GM13976 (cell line): ENCODE results near the gene GALNT2.
A peak's percentile ranks its signal among the peaks of the same experiment; 100 is the strongest.

Source experiments
- DNase-seq: peaks from one replicate; pipeline ENCODE4 v3.0.0; 2012; ENCODE audit warnings: low spot score
- in situ Hi-C: fragments of 300-500 bp; cut with MboI; formaldehyde crosslinking; loops from one replicate; pipeline ENCODE4 v1.12.0; 2022; ENCODE audit warnings: low sequenced_read_pairs, mixed read lengths, inconsistent platforms; ENCODE audit not compliant: unreplicated experiment
- TF ChIP-seq, protein P1 (sequence below): IDR thresholded peaks from 2 replicates; pipeline ENCODE4 v1.5.1; 2012; ENCODE audit warnings: borderline replicate concordance, mild to moderate bottlenecking; ENCODE audit not compliant: insufficient read depth; ENCODE audit errors: extremely low read depth, missing control alignments, control extremely low read depth

The GALNT2 gene

DNA sequence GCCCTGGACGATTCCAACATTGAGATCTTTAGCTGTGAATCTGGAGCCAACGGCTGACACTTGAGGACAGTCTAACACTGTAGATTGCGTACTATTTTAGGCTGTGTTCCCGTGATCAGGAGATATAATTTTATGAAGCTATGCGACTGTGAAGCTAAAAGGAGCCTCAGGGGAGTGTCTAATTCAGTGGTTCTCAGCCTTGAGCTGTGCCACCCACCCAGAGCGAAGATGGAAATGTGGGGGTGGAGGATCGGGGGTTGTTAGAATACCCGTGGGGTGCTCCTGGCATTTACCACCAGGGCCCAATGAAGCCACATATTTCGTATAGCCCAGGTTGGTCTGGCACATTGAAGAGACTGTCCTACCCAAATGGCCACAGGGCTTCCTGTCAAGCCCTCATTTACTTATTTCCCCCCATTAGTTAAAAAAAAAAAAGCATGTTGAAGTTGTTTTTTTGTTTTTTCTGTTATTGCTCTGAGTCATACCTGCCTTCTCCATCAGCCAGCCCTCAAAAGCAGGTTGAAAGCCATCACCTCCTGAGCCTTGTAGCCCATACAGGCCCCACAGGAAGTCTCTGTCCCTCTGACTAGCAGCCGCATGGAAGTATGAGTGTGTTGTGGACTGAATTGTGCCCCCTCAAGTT lies 141.7 kb downstream of the GALNT2 start:
- in situ Hi-C loops, result no loop called here
- TF ChIP-seq, protein P1, sequence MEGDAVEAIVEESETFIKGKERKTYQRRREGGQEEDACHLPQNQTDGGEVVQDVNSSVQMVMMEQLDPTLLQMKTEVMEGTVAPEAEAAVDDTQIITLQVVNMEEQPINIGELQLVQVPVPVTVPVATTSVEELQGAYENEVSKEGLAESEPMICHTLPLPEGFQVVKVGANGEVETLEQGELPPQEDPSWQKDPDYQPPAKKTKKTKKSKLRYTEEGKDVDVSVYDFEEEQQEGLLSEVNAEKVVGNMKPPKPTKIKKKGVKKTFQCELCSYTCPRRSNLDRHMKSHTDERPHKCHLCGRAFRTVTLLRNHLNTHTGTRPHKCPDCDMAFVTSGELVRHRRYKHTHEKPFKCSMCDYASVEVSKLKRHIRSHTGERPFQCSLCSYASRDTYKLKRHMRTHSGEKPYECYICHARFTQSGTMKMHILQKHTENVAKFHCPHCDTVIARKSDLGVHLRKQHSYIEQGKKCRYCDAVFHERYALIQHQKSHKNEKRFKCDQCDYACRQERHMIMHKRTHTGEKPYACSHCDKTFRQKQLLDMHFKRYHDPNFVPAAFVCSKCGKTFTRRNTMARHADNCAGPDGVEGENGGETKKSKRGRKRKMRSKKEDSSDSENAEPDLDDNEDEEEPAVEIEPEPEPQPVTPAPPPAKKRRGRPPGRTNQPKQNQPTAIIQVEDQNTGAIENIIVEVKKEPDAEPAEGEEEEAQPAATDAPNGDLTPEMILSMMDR, result no peak
- DNase-seq, result peak; percentile 55

DNA sequence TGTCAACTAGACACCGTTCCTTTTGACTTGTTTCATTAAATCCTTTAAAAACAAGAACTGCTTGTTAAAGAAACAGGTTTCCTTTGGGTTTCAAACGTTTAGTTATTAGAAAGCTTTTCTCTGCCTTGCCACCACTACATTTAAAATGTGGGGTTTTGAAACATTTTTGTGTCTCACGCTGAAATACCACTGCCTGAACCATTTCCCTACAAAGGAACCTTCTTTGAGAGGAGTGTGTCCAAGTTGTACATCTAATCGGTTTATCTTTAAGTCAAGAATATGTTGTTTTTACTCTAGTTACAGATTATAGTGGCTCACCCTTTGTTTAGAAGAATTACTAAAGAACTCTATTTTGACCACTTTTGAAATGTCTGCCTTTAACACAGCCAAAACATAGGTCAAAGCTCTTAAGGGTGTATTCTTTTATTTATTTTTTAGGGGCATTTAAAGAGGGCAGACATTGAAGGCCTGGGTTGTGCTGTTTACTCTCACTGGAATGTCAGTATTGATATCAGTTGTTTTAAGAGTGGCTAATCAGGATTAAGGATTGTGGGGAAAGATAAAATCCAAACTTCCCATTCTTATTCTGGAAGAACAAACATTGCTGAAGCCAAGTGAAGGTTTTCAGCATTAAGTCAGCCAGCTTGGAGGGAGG lies 143.4 kb downstream of the GALNT2 start:
- TF ChIP-seq, protein P1, result no peak
- no peak for DNase-seq

DNA sequence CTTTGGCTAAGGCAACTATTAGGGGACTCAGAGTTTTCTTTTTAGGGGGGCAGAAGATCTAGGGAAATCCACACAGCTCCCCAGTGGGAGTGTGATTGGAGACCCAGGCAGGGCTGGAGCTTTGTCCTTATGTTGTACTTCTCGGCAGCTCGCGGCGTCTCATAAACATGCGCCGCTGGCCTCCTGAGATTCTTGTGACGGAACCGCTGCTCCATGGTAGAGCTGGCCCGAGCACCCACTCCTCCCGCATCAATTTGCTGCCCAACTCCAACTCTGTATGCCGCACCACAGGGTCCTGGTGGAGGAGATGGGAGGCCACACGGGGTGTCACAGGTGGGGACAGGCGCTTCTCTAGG lies 143.9 kb downstream of the GALNT2 start:
- in situ Hi-C loops, result loop anchor here (10.0 kb wide), 1 partner anchor 106 kb away; no protein-coding TSS in a partner anchor
- TF ChIP-seq, protein P1, result no peak
- no peak for DNase-seq

More for the DNA sequence above, 143.4 kb downstream of the GALNT2 start:
- in situ Hi-C loops, result loop anchor here (10.0 kb wide), 1 partner anchor 106 kb away; no protein-coding TSS in a partner anchor

DNA sequence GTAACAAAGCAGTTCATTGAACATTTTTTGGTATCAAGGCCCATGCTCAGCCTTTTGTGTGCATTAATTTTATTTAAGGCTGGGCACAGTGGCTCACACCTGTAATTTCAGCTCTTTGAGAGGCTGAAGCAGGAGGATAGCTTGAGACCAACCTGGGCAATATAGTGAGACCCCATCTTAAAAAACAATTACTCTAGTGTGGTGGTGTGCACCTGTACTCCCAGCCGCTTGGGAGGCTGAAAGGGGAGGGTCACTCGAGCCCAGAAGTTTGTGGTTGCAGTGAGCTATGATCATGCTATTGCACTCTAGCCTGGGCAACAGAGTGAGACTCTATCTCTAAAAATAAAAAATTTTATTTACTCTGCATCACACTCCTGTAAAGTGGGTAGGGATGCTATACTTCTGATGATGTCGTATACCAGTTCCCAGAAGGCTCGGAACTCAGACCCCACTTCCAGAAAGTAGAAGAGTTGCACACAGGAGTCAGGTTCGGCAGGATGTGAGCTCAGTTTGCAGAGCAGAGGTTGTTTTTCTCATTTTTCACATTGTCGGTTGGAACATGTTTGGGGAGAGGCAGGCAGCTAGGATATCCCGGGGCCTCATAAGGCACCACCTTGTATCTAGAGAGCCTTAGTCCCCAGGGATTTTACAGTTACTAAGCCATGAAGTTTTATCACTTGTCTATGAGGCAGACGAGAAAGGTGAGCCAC lies 144.6 kb downstream of the GALNT2 start:
- TF ChIP-seq, protein P1, result no peak
- no peak for DNase-seq
- in situ Hi-C loops, result loop anchor here (10.0 kb wide), 1 partner anchor 107 kb away; no protein-coding TSS in a partner anchor

DNA sequence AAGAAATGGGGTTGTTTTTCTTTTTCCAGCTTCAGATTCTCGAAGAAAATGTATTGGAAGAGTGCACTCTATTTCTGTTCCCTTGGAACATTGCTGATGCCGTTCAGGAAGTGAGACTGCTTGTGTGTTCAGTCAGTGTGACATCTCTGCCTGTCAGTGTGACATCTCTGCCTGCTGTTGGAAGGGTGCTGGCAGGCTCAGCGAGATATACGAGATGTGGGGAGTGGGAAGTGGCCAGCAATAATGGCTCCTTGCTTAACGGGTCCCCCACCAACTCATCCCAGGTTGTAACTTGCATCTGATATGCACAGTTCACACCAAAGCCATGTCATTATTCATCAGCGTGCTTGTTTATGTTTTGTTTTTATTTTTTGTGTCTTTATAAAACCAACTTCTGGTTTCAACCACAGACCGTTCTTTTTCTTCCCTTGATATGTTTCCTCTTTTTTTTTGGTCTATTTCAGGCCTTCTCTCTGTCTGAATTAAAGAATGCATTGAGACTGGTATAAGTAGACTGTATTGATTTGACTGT lies 145.4 kb downstream of the GALNT2 start:
- no peak for DNase-seq
- TF ChIP-seq, protein P1, result no peak
- in situ Hi-C loops, result loop anchor here (10.0 kb wide), 1 partner anchor 108 kb away; no protein-coding TSS in a partner anchor

DNA sequence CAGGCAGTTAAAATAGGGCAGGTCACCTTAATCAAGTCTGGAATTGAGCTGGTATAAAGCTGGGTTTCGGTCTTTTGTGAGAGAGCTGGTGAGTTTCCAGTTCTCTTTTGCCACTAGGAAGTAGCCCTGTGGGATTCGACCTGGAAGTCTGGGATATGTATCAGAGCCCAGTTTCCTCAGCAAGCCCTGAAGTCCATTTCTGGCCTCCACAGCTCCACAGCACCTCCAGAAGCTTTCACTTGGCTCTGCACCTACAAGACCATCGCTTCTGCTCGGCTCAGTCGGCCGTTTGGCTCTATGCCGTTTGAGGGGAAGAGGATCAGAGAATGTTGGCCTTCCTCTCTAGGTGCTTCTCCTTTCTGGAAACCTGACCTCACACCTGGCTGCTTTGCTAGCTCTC lies 148.0 kb downstream of the GALNT2 start:
- in situ Hi-C loops, result loop anchor here (10.0 kb wide), 1 partner anchor 110 kb away; no protein-coding TSS in a partner anchor
- TF ChIP-seq, protein P1, result peak; percentile 15
- DNase-seq, result no peak
